ENCODE results near the gene KRTAP12-3. TPM values are rescaled to one million over a fixed set of nuclear protein-coding genes. Genes with fewer than 3 reads are reported as not detected.

Gene KRTAP12-3
- total and polyA plus RNA-seq, 2 experiments from 2014 or later: not detected

DNA sequence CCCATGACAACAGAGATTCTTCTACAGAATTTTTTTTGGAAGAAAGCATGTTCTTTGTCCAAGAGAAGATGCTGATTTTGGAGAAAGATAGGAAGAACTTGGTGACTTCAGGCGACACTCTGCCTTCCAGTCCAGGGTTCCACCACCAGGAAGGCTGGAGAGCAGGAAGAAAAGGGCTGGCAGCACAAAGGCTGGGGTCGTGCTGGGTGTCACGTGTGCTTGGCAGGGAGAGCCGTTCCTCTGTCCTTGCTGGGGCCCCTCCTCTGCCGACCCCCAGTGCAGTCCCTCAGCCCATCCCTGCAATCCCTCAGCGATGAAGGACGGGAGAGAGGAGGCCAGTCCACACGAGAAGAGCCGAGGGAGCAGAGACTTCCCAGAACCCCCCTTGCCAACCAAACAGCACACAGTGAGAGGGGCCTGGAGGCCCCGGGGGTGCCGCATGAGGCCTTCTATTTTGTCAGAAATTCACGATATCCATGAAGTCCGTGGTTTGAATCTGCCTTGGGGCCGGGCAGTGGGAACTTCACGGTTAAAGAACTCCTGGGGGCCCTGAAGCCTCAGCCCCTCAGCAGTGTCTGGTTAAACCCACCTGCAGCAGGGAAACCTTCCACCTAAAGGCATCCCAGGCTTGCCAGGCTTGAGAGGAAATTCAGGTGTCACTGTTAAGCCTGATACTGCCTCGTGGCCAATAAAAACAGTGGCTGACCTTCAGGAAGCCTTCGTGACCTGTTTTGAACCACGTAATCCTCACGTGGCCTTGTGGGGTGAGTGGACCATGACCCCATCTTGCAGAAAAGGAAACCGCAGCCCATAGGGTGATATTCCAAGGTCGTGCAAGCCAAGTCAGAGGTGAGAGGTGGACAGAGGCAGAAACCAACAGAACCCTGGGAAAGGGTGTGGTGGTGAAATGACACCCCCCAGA is 42.6 kb downstream of the KRTAP12-3 start:
- no peak overlapping the region for H3K4me2 ChIP-seq (ENCODE audit: unreplicated experiment)
- H3K36me3 ChIP-seq (ENCODE audit: low read depth): no peaks in the 10 kb centered on the region
- WGBS, 2 experiments (ENCODE audit: low coverage in 1 of 2, low lambda C conversion rate in 2 of 2, missing lambda C conversion rate in 2 of 2): 21 to 22% methylated on average over 18 to 21 of the region's 21 CpGs
- no peak overlapping the region for H2AFZ ChIP-seq
- no peak overlapping the region for H3K9ac ChIP-seq
- TF ChIP-seq EZH2 (IDR thresholded peaks at IDR 0.05; ENCODE audit: insufficient read depth, poor library complexity, severe bottlenecking) (no peak), EZH2phosphoT487 (IDR thresholded peaks at IDR 0.05; ENCODE audit: insufficient read depth, low read depth) (no peak)
- no peaks in the 10 kb centered on the region for H4K20me1 ChIP-seq (ENCODE audit: insufficient read depth)
- no peaks in the 10 kb centered on the region for H3K4me1 ChIP-seq (ENCODE audit: insufficient read depth)
- no peaks in the 10 kb centered on the region for H3K9me2 ChIP-seq (ENCODE audit: insufficient read depth)
- H3F3A ChIP-seq (ENCODE audit: insufficient read depth): no peaks in the 10 kb centered on the region
- H3K9me3 ChIP-seq (ENCODE audit: low read depth): no peaks in the 10 kb centered on the region
- peaks cover 74% of the 10 kb centered on the region for H3K27me3 ChIP-seq (replicated peaks; ENCODE audit: insufficient read depth)
- in situ Hi-C loops (cut with MboI): no loop called here
- no peaks in the 10 kb centered on the region for H3K79me2 ChIP-seq (ENCODE audit: insufficient read depth)
- DNase-seq: no peak
- H3K4me3 ChIP-seq: no peak overlapping the region
- H3K27ac ChIP-seq: no peak overlapping the region

DNA sequence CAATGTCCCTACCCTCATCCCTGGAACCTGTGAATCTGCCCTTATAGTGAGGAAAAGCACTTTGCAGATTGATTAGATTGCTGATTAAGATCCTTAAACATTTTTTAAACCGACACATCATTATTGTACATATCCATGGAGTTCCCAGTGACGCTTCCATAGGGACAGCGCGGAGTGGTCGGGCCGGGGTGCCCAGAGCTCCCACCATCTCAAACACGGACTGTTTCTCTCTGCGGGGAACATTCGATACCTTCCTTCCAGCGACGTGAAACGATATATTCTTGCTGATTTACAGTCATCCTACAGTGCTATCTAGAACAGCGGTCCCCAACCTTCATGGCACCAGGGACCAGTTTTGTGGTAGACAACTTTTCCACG is 43.3 kb downstream of the KRTAP12-3 start:
- peaks cover 69% of the 10 kb centered on the region for H3K27me3 ChIP-seq (replicated peaks; ENCODE audit: insufficient read depth)
- no peaks in the 10 kb centered on the region for H3K9me2 ChIP-seq (ENCODE audit: insufficient read depth)
- no peak overlapping the region for H3K27ac ChIP-seq
- no peaks in the 10 kb centered on the region for H3K36me3 ChIP-seq (ENCODE audit: low read depth)
- no peak for DNase-seq
- H3K4me1 ChIP-seq (ENCODE audit: insufficient read depth): no peaks in the 10 kb centered on the region
- H3K4me3 ChIP-seq: no peak overlapping the region
- H2AFZ ChIP-seq: no peak overlapping the region
- H3K9me3 ChIP-seq (ENCODE audit: low read depth): no peaks in the 10 kb centered on the region
- TF ChIP-seq EZH2 (IDR thresholded peaks at IDR 0.05; ENCODE audit: insufficient read depth, poor library complexity, severe bottlenecking): no peak
- no peak for TF ChIP-seq EZH2phosphoT487 (IDR thresholded peaks at IDR 0.05; ENCODE audit: insufficient read depth, low read depth)
- in situ Hi-C loops (cut with MboI): no loop called here
- H3K79me2 ChIP-seq (ENCODE audit: insufficient read depth): no peaks in the 10 kb centered on the region
- 57 to 58% methylated on average over 14 of the region's 14 CpGs for whole genome bisulfite sequencing, 2 experiments (ENCODE audit: low coverage in 1 of 2, low lambda C conversion rate in 2 of 2, missing lambda C conversion rate in 2 of 2)
- no peak overlapping the region for H3K9ac ChIP-seq
- H3K4me2 ChIP-seq (ENCODE audit: unreplicated experiment): no peak overlapping the region
- H4K20me1 ChIP-seq (ENCODE audit: insufficient read depth): no peaks in the 10 kb centered on the region
- no peaks in the 10 kb centered on the region for H3F3A ChIP-seq (ENCODE audit: insufficient read depth)

DNA sequence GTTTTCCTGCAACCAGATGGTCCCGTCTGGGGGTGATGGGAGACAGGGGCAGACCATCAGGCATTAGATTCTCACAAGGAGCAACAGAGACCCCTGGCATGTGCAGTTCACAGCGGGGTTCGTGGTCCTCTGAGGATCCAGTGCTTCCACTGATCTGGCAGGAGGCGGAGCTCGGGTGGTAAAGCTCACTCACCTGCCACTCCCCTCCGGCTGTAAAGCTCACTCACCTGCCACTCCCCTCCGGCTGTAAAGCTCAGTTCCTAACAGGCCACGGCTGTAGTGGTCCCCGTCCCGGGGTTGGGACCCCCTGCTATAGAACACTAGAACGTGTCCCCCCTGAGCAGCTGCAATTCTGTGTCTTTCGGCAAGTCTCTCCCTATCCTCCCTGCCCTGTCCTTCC is 43.8 kb downstream of the KRTAP12-3 start:
- TF ChIP-seq EZH2phosphoT487 (IDR thresholded peaks at IDR 0.05; ENCODE audit: insufficient read depth, low read depth): no peak
- TF ChIP-seq EZH2 (IDR thresholded peaks at IDR 0.05; ENCODE audit: insufficient read depth, poor library complexity, severe bottlenecking): no peak
- Histone ChIP-seq H2AFZ (no peak overlapping the region), H4K20me1 (ENCODE audit: insufficient read depth) (no peaks in the 10 kb centered on the region), H3K4me3 (no peak overlapping the region), H3K27me3 (replicated peaks; ENCODE audit: insufficient read depth) (peaks cover 69% of the 10 kb centered on the region), H3K79me2 (ENCODE audit: insufficient read depth) (no peaks in the 10 kb centered on the region), H3K9ac (no peak overlapping the region), H3K9me2 (ENCODE audit: insufficient read depth) (no peaks in the 10 kb centered on the region), H3F3A (ENCODE audit: insufficient read depth) (no peaks in the 10 kb centered on the region), H3K4me2 (ENCODE audit: unreplicated experiment) (no peak overlapping the region), H3K4me1 (ENCODE audit: insufficient read depth) (no peaks in the 10 kb centered on the region), H3K36me3 (ENCODE audit: low read depth) (no peaks in the 10 kb centered on the region), H3K9me3 (ENCODE audit: low read depth) (no peaks in the 10 kb centered on the region), H3K27ac (no peak overlapping the region)
- no peak for DNase-seq
- in situ Hi-C loops (cut with MboI): no loop called here
- WGBS, 2 experiments (ENCODE audit: low coverage in 1 of 2, low lambda C conversion rate in 2 of 2, missing lambda C conversion rate in 2 of 2): 12 to 17% methylated on average over 12 of the region's 12 CpGs

DNA sequence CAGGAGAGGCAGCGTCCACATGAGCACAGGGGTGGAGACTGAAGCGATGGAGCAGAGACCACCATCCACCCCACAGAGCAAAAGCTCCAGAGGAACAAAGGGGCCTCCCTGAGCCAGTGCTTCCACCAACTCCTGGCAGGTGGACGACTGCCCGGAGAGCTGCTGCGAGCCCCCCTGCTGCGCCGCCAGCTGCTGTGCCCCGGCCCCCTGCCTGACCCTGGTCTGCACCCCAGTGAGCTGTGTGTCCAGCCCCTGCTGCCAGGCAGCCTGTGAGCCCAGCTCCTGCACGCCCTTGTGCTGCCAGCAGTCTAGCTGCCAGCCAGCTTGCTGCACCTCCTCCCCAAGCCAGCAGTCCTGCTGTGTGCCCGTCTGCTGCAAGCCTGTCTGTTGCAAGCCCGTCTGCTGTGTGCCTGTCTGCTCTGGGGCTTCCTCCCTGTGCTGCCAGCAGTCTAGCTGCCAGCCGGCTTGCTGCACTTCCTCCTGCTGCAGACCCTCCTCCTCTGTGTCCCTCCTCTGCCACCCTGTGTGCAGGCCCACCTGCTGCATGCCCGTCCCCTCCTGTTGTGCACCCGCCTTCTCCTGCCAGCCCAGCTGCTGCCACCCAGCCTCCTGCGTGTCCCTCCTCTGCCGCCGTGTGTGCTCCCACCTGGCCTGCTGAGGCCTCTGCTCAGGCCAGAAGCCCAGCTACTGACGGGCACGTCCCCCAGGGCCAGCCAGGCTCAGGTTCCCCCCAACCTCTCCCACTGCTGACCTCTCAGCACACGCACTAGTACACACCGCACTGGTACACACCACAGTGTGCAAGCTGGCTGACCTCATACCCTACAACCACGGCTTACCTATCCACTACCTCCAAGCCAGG is 44.6 kb downstream of the KRTAP12-3 start:
- H3K36me3 ChIP-seq (ENCODE audit: low read depth): no peaks in the 10 kb centered on the region
- peaks cover 71% of the 10 kb centered on the region for H3K27me3 ChIP-seq (replicated peaks; ENCODE audit: insufficient read depth)
- no peaks in the 10 kb centered on the region for H3K9me2 ChIP-seq (ENCODE audit: insufficient read depth)
- H3K9me3 ChIP-seq (ENCODE audit: low read depth): no peaks in the 10 kb centered on the region
- no peak overlapping the region for H3K27ac ChIP-seq
- no peak for DNase-seq
- H3K4me2 ChIP-seq (ENCODE audit: unreplicated experiment): no peak overlapping the region
- H3K4me3 ChIP-seq: no peak overlapping the region
- no peaks in the 10 kb centered on the region for H3K79me2 ChIP-seq (ENCODE audit: insufficient read depth)
- H4K20me1 ChIP-seq (ENCODE audit: insufficient read depth): no peaks in the 10 kb centered on the region
- in situ Hi-C loops (cut with MboI): no loop called here
- no peak overlapping the region for H2AFZ ChIP-seq
- no peaks in the 10 kb centered on the region for H3F3A ChIP-seq (ENCODE audit: insufficient read depth)
- H3K4me1 ChIP-seq (ENCODE audit: insufficient read depth): no peaks in the 10 kb centered on the region
- 49 to 62% methylated on average over 16 to 19 of the region's 22 CpGs for WGBS, 2 experiments (ENCODE audit: low coverage in 1 of 2, low lambda C conversion rate in 2 of 2, missing lambda C conversion rate in 2 of 2)
- TF ChIP-seq EZH2phosphoT487 (IDR thresholded peaks at IDR 0.05; ENCODE audit: insufficient read depth, low read depth) (no peak), EZH2 (IDR thresholded peaks at IDR 0.05; ENCODE audit: insufficient read depth, poor library complexity, severe bottlenecking) (no peak)
- no peak overlapping the region for H3K9ac ChIP-seq
